Prostate gland (tissue), 2 donors: ENCODE data around the gene NCAM2.

ENCODE experiments used
- POLR2AphosphoS5 ChIP-seq: sonication (generic); formaldehyde crosslinking; IDR thresholded peaks from one replicate; pipeline ENCODE4 v1.6.1; 2017; ENCODE audit warnings: antibody characterized with exemption
- TF ChIP-seq, protein P1 (sequence below), 4 experiments: fragments of 200-600 bp in 2 of 4; fragments of 450-650 bp in 2 of 4; sonication (generic) in 2 of 4; IDR thresholded peaks; 1 replicate in 3 of 4; 2 replicates in 1 of 4; pipeline ENCODE4 v1.5.1; 2016 to 2019; ENCODE audit warnings: antibody characterized with exemption in 4 of 4, mild to moderate bottlenecking in 2 of 4, moderate library complexity in 2 of 4

DNA sequence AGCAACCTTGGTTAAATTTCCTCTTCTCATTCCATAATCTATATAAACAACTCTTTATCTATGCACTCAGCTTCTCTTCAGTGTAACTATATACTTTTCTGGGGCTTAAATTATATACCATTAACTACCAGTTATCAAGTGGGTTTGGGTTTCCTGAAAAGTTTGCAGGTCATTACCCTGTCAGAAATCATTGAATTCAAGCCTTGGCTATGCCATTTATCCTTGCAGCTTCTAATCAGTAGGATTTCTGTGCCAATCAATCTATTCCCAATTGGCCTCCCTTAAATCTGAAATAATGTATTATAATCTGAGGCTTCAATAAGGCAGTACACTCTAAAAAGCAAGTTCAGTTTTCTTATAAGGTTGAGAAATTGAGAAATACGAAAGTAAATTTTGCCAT lies 466.5 kb downstream of the NCAM2 start:
- TF ChIP-seq, protein P1, sequence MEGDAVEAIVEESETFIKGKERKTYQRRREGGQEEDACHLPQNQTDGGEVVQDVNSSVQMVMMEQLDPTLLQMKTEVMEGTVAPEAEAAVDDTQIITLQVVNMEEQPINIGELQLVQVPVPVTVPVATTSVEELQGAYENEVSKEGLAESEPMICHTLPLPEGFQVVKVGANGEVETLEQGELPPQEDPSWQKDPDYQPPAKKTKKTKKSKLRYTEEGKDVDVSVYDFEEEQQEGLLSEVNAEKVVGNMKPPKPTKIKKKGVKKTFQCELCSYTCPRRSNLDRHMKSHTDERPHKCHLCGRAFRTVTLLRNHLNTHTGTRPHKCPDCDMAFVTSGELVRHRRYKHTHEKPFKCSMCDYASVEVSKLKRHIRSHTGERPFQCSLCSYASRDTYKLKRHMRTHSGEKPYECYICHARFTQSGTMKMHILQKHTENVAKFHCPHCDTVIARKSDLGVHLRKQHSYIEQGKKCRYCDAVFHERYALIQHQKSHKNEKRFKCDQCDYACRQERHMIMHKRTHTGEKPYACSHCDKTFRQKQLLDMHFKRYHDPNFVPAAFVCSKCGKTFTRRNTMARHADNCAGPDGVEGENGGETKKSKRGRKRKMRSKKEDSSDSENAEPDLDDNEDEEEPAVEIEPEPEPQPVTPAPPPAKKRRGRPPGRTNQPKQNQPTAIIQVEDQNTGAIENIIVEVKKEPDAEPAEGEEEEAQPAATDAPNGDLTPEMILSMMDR (IDR thresholded peaks at IDR 0.05) = no peak
- TF ChIP-seq POLR2AphosphoS5 = no peak
